T-helper 9 cell (primary cell): ENCODE data around the gene CASTOR2.
"Not testable (repeated sequence)": the region's sequence is repeated elsewhere in the genome, so short reads cannot be mapped to it uniquely, and the experiment has no call there.

Source experiments
- DNase-seq: peaks from one replicate; pipeline ENCODE4 v3.0.0-alpha.2; 2020

CASTOR2 gene

GRCh38 chr7:75055830-75056772, 91.6 kb downstream of the CASTOR2 start:
- DNase-seq = no peak

GRCh38 chr7:75058406-75058805, 93.9 kb downstream of the CASTOR2 start:
- DNase-seq = no peak

DNA sequence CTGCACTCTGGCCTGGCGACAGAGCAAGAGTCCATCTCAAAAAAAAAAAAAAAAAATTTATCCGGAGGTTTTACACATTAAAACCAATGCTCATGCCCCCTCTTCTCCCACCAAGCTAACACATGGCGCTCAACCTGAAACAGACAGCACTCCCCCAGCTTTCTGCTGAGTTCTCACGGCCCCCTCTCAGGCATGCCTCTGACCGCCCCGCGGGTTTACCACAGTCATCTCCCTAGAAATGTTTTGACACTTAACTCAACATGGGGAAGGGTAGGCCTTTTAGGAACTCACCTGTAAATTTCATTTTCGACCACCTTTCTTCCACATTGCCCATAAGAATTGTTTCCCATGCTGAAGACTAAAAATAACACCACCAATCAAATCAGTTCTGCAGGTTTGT, 99.8 kb downstream of the CASTOR2 start:
- DNase-seq = no peak

DNA sequence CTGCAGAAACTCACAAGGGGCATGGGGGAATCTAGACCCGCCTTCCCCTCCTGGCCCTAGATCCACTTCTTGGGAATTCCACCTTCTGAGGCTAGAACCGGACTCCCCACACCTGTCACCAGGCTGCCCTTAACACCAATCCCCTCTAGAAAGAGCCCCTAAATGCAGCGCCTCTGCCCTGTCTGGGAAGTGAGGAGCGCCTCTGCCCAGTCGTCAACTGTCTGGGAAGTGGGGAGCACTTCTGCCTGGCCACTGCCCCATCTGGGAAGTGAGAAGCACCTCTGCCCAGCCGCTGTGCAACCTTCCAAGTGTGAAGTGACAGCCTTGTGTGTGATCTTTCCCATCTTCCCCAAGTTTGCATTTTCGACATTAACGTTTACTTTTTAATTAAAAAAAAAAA, 100.3 kb downstream of the CASTOR2 start:
- DNase-seq = no peak

DNA sequence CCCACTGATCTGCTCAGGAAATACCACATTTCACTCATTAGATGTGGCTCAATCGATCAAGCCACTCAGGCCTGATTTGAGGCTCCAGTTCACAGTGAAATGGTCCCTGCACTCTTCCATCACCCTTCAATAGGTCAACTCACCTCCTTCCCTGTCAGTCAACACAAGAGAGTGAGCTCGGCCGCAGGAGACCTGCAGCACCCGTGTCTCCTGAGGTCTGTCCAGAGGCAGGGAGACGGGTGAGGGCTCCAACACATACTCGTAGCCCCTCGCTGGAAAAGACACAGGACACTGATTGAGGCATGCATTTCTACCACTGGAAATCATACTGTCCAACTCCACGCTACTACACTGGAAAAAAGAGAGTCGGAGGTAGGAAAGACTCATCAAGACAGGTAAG, 102.0 kb downstream of the CASTOR2 start:
- DNase-seq = no peak

GRCh38 chr7:75072981-75073283, 108.4 kb downstream of the CASTOR2 start:
- no peak for DNase-seq

- DNase-seq = not testable (repeated sequence)
Observed at GRCh38 chr7:75074262-75074641, 109.7 kb downstream of the CASTOR2 start.
